ENCODE measurements around the gene RPS4Y2. TPM values are rescaled to one million over a fixed set of nuclear protein-coding genes. Genes with fewer than 3 reads are reported as not detected.

RPS4Y2 gene
- total RNA-seq, 1 experiment from 2014 or later: not detected

GRCh38 chrY:20784965-20785364 is 29.1 kb downstream of the RPS4Y2 start:
- no peak for DNase-seq
- H2AFZ ChIP-seq (ENCODE audit: low read length): no peak overlapping the region
- H3K9me2 ChIP-seq (replicated peaks; ENCODE audit: low read length): no peaks in the 10 kb centered on the region
- H3K36me3 ChIP-seq (ENCODE audit: low read depth, low read length): no peaks in the 10 kb centered on the region
- intact Hi-C loops (cut with micrococcal nuclease): no loop called here
- no TSS peak for BruUV-seq (replicated peaks)
- ChIA-PET POLR2A (ENCODE audit: unreplicated experiment) (no interaction called here), CTCF (no interaction called here)
- no peaks in the 10 kb centered on the region for H3K27me3 ChIP-seq (ENCODE audit: low read length)
- H3K27ac ChIP-seq (ENCODE audit: low read length): no peak overlapping the region
- H3K4me3 ChIP-seq (ENCODE audit: low read length): no peak overlapping the region
- H4K20me1 ChIP-seq (ENCODE audit: low read length): no peaks in the 10 kb centered on the region
- no peaks in the 10 kb centered on the region for H3K4me1 ChIP-seq (ENCODE audit: insufficient read depth, low read length)
- H3K4me2 ChIP-seq (ENCODE audit: low read length): no peak overlapping the region
- TF ChIP-seq EZH2phosphoT487 (IDR thresholded peaks at IDR 0.05; ENCODE audit: borderline replicate concordance, low read length): no peak
- TF ChIP-seq, protein P1, sequence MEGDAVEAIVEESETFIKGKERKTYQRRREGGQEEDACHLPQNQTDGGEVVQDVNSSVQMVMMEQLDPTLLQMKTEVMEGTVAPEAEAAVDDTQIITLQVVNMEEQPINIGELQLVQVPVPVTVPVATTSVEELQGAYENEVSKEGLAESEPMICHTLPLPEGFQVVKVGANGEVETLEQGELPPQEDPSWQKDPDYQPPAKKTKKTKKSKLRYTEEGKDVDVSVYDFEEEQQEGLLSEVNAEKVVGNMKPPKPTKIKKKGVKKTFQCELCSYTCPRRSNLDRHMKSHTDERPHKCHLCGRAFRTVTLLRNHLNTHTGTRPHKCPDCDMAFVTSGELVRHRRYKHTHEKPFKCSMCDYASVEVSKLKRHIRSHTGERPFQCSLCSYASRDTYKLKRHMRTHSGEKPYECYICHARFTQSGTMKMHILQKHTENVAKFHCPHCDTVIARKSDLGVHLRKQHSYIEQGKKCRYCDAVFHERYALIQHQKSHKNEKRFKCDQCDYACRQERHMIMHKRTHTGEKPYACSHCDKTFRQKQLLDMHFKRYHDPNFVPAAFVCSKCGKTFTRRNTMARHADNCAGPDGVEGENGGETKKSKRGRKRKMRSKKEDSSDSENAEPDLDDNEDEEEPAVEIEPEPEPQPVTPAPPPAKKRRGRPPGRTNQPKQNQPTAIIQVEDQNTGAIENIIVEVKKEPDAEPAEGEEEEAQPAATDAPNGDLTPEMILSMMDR (conservative IDR thresholded peaks at IDR 0.05; ENCODE audit: low read depth, low read length): no peak
- no peak for TF ChIP-seq EZH2 (IDR thresholded peaks at IDR 0.05; ENCODE audit: low read length, unreplicated experiment)
- no peak for ATAC-seq
- H3K79me2 ChIP-seq (ENCODE audit: low read length): no peaks in the 10 kb centered on the region
- H3K9ac ChIP-seq (ENCODE audit: low read length): no peak overlapping the region
- H3K9me3 ChIP-seq (ENCODE audit: low read length): no peaks in the 10 kb centered on the region
- no peaks in the 10 kb centered on the region for H3F3A ChIP-seq (ENCODE audit: low read length, unreplicated experiment)

GRCh38 chrY:20787076-20787475 is 31.2 kb downstream of the RPS4Y2 start:
- no peaks in the 10 kb centered on the region for H3K36me3 ChIP-seq (ENCODE audit: low read depth, low read length)
- H3K79me2 ChIP-seq (ENCODE audit: low read length): no peaks in the 10 kb centered on the region
- POLR2A ChIA-PET (ENCODE audit: unreplicated experiment): no interaction called here
- no peaks in the 10 kb centered on the region for H3K4me1 ChIP-seq (ENCODE audit: insufficient read depth, low read length)
- TF ChIP-seq EZH2phosphoT487 (IDR thresholded peaks at IDR 0.05; ENCODE audit: borderline replicate concordance, low read length): no peak
- TF ChIP-seq EZH2 (IDR thresholded peaks at IDR 0.05; ENCODE audit: low read length, unreplicated experiment): no peak
- TF ChIP-seq, protein P1 (conservative IDR thresholded peaks at IDR 0.05; ENCODE audit: low read depth, low read length): no peak
- H3K4me2 ChIP-seq (ENCODE audit: low read length): no peak overlapping the region
- no peaks in the 10 kb centered on the region for H3F3A ChIP-seq (ENCODE audit: low read length, unreplicated experiment)
- ATAC-seq (no peak), DNase-seq (no peak)
- no TSS peak for BruUV-seq (replicated peaks)
- intact Hi-C loops (cut with micrococcal nuclease): no loop called here
- H2AFZ ChIP-seq (ENCODE audit: low read length): no peak overlapping the region
- CTCF ChIA-PET: no interaction called here
- no peaks in the 10 kb centered on the region for H3K9me3 ChIP-seq (ENCODE audit: low read length)
- no peaks in the 10 kb centered on the region for H3K9me2 ChIP-seq (replicated peaks; ENCODE audit: low read length)
- H3K4me3 ChIP-seq (ENCODE audit: low read length): no peak overlapping the region
- no peaks in the 10 kb centered on the region for H4K20me1 ChIP-seq (ENCODE audit: low read length)
- no peak overlapping the region for H3K27ac ChIP-seq (ENCODE audit: low read length)
- no peak overlapping the region for H3K9ac ChIP-seq (ENCODE audit: low read length)
- no peaks in the 10 kb centered on the region for H3K27me3 ChIP-seq (ENCODE audit: low read length)

GRCh38 chrY:20798351-20799049 is 42.6 kb downstream of the RPS4Y2 start:
- no TSS peak for BruUV-seq (replicated peaks)
- Histone ChIP-seq H3K27me3 (ENCODE audit: low read length) (no peaks in the 10 kb centered on the region), H3K27ac (ENCODE audit: low read length) (no peak overlapping the region), H3K9ac (ENCODE audit: low read length) (no peak overlapping the region), H3K9me3 (ENCODE audit: low read length) (no peaks in the 10 kb centered on the region), H4K20me1 (ENCODE audit: low read length) (no peaks in the 10 kb centered on the region), H3K9me2 (replicated peaks; ENCODE audit: low read length) (no peaks in the 10 kb centered on the region), H3K36me3 (ENCODE audit: low read depth, low read length) (no peaks in the 10 kb centered on the region), H3F3A (ENCODE audit: low read length, unreplicated experiment) (no peaks in the 10 kb centered on the region), H3K79me2 (ENCODE audit: low read length) (no peaks in the 10 kb centered on the region), H2AFZ (ENCODE audit: low read length) (no peak overlapping the region), H3K4me2 (ENCODE audit: low read length) (no peak overlapping the region), H3K4me3 (ENCODE audit: low read length) (no peak overlapping the region), H3K4me1 (ENCODE audit: insufficient read depth, low read length) (no peaks in the 10 kb centered on the region)
- ChIA-PET POLR2A (ENCODE audit: unreplicated experiment) (no interaction called here), CTCF (no interaction called here)
- intact Hi-C loops (cut with micrococcal nuclease): no loop called here
- TF ChIP-seq, protein P1 (conservative IDR thresholded peaks at IDR 0.05; ENCODE audit: low read depth, low read length): no peak
- TF ChIP-seq EZH2phosphoT487 (IDR thresholded peaks at IDR 0.05; ENCODE audit: borderline replicate concordance, low read length) (no peak), EZH2 (IDR thresholded peaks at IDR 0.05; ENCODE audit: low read length, unreplicated experiment) (no peak)
- ATAC-seq: no peak
- no peak for DNase-seq

Measured in PC-3 (cell line).